Hypothalamus (tissue), 51 donors: Measurements from ENCODE around the gene KRTAP10-4.
"Not testable (repeated sequence)": the region's sequence is repeated elsewhere in the genome, so short reads cannot be mapped to it uniquely, and the experiment has no call there.

ENCODE experiments used
- DNase-seq, 51 donors: peaks; one replicate each; lab custom pipeline; 2025; lab: John Stamatoyannopoulos, UW

The KRTAP10-4 gene

GRCh38 chr21:44555200-44555875, 18.2 kb upstream of the KRTAP10-4 start:
- DNase-seq: no peak

- no peak for DNase-seq
Observed at GRCh38 chr21:44556879-44557278, 16.6 kb upstream of the KRTAP10-4 start.

DNA sequence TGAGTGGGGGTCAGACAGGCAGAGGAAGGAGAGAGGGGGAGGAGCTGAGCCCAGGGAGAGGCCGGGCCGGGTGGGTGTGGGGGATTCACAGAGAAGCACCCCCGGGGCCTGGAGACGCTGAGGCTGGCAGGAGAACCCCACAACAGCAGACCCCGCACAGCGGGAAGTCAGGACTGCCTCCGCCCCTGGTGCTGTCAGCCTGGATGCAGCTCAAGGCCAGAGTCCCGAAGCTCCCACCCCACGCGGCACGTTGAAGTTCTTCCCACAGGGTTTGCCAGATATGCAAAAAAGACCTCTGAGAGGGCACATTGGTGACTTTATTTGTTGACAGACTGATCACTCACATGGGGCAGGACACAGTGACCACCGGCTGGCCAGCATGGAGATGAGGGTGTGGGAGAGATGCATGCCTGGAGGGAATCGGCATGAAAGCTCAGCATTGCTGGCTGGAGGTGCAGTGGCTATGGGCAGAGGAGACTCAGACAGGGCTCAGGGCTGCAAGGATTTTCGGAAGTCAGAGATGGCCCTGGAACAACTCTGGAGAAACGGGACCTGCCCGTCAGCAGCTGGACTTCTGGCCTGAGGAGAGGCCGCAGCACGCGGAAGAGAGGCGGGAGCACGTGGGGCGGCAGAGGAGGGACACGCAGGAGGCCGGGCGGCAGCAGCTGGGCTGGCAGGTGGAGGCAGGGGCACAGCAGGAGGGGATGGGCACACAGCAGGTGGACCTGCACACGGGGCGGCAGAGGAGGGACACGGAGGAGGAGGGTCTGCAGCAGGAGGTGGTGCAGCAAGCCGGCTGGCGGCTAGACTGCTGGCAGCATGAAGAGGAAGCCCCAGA, 15.8 kb upstream of the KRTAP10-4 start:
- DNase-seq: no peak

DNA sequence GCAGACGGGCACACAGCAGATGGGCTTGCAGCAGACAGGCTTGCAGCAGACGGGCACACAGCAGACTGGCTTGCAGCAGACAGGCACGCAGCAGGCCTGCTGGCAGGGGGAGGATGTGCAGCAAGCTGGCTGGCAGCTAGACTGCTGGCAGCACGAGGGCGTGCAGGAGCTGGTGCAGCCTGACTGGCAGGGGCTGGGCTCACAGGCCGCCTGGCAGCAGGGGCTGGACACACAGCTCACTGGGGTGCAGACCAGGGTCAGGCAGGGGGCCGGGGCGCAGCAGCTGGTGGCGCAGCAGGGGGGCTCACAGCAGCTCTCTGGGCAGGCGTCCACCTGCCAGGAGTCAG, 15.2 kb upstream of the KRTAP10-4 start:
- DNase-seq: not testable (repeated sequence)

DNA sequence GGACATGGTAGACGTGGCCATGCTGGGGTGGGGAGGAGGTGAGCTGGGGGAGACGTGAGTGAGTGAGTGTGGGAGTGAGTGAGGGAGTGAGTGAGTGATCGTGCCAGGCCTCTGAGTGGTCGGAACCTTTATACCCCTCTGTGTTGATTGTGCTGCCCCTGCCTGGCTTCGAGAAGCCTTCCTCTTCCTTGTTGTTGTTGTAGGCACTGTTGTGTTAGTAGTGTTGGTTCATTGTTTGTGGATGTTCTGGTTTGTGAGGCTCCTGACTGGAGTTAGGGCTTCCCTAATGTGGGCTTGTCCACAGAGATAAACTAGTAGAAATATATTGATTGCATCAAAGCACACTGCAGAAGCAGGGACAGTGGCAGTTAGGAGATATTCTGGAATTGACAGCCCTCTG, 14.8 kb upstream of the KRTAP10-4 start, which contains the start of gene KRTAP10-3:
Gene KRTAP10-3, minus strand, starts transcription at position 101 of the 400 bp plus-strand sequence. Its CDS starts 80 bp downstream, at position 21.
- DNase-seq: no peak

DNA sequence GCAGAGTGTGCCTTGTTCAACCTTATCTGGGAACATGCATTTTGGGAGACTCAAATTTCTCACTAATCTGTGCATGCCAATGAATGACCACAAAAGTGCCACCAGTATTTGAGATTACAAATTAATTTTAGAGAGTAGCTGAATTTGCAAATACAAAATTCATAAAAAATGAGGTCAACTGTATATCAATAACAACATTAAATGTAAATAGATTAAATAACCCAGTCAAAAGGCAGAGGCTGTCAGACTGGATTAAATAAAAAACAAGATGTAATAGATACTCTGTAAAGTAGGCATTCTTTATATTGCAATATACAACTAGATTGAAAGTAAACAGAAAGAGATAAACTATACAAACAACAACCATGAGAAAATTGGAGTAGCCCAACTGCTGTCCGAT, 9.4 kb upstream of the KRTAP10-4 start:
- no peak for DNase-seq

DNA sequence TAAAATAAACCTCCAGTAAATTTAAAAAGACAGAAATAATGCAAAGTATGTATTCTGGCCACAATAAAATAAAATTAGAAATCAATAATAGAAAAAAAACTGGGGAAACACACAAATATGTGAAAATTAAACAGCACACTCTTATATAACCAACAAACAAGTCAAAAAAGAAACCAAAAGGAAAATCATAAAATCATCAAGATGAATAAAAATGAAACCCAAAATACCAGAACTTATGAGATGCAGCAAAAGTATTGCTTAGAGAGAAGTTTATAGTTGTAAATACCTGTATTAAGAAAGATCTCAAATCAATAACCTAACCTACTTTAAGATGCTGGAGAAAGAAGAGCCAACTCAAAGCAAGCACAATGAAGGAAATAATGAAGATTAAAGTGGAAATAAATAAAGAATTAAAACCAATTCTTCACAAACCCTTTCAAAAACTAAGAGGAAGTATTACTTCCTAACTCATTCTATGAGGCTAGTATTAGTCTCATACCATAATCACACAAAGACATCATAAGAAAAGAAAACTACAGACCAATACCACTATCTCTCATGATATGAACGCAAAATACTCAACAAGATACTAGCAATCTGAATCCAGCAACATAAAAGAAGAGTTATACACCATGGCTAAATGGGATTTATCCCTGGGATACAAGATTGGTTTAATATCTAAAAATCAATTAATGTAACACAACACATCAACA, 8.5 kb upstream of the KRTAP10-4 start:
- DNase-seq: no peak

DNA sequence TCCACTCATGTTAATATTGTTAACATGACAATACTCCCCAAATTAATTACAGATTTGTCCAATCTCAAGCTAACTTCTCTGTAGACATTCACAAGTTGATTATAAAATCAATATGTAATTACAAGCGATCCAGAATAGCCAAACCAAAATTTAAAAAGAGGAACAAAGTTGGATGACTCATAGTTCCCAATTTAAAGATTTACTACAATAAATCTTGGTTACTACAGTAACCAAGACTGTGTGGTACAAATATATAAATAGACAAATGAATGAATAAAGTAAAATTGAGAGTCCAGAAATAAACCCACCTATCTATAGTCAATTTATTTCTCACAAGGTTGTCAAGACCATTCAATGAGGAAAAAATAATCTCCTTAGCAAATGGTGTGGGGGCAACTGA, 7.1 kb upstream of the KRTAP10-4 start:
- DNase-seq: no peak

- DNase-seq: no peak
Observed at GRCh38 chr21:44567481-44568171, 5.9 kb upstream of the KRTAP10-4 start.

GRCh38 chr21:44568261-44568660, 5.3 kb upstream of the KRTAP10-4 start:
- DNase-seq: no peak

DNA sequence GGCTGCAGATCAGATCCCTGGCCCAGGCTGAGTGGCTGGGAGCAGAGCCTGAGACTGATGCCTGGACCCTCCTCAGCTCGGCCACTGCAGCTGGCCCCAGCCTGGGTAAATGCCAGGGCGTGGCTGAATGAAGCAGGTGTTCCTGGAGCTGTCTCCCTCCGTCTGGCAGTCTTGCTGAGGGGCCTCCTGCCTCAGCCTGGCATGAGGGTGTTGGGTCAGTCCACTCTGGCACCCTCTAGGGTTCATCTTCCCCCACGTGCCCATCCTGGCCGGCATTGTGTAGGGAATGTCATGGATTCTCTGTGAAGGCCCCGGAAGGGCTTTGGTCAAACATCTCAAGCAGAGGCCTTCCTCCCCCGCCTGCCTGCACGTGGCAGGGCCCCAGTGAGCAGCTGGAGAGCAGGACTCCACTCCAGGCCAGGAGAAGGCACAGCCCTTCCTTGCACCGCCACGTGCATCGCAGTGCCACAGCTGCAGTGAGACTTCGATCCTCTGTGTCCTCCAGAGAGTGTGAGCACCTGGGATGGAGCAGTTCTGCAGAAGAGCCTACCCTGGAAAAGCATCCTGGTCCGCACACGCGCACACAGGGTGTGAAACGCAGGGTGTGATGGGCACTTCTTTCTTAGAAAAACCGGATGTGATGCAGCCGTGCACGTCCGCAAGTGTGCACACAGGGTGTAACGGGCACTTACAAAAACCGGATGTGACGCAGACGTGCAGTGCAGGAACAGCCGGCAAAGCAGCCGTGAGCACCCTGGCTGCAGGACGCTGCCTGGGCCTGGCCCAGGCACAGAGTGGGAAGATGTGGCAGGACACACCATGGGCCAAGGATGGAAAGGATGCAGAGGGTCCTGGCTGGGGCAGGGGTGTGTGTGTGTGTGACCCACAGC, 4.6 kb upstream of the KRTAP10-4 start:
- DNase-seq: no peak

- DNase-seq: no peak
Observed at GRCh38 chr21:44569861-44570517, 3.5 kb upstream of the KRTAP10-4 start.

GRCh38 chr21:44571296-44571695, 2.2 kb upstream of the KRTAP10-4 start:
- no peak for DNase-seq

DNA sequence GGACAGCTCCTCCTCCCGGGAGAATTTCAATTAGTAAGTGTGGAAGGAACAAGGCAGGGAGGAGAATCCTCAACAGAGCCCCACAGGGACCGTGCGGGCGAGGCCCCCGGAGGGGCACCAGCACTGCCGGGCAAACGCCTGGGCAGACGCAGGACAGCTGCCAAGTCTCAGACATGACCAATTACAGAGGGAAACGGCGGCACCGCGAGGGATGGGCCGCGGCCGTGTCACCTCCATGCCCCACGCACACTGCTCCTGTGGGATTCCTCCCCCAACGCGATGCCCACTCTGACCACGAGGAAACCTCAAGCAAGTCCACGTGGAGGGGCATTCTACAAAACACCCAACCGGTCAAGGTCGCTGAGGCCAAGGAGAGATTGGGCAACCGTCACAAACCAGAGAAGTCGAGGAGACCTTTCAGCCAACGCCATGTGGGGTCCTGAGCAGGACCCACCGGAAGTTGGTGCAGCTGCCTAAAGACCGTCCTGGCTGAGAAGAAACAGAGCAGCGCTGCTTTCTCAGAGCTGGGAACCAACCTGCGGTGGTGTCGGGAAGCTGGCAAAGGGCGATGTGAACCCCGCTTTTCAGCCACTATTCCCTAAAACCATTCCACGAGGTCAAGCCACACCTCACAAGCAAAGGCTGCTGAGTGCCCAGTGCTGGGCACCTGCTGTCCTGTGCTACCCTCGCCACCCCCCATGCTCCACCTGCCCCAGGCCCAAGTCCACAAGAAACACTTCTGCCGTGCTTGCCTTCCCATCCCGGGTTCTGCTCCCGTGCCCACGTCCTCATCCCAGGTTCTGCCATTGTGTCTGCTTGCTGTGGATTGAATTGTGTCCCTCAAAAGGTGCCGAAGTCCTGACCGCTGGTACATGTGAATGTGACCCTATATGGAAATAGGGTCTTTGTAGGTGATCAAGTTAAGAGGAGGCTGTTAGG, 1.4 kb upstream of the KRTAP10-4 start:
- no peak for DNase-seq

GRCh38 chr21:44572959-44573583, 458 bp upstream of the KRTAP10-4 start:
- DNase-seq: no peak

DNA sequence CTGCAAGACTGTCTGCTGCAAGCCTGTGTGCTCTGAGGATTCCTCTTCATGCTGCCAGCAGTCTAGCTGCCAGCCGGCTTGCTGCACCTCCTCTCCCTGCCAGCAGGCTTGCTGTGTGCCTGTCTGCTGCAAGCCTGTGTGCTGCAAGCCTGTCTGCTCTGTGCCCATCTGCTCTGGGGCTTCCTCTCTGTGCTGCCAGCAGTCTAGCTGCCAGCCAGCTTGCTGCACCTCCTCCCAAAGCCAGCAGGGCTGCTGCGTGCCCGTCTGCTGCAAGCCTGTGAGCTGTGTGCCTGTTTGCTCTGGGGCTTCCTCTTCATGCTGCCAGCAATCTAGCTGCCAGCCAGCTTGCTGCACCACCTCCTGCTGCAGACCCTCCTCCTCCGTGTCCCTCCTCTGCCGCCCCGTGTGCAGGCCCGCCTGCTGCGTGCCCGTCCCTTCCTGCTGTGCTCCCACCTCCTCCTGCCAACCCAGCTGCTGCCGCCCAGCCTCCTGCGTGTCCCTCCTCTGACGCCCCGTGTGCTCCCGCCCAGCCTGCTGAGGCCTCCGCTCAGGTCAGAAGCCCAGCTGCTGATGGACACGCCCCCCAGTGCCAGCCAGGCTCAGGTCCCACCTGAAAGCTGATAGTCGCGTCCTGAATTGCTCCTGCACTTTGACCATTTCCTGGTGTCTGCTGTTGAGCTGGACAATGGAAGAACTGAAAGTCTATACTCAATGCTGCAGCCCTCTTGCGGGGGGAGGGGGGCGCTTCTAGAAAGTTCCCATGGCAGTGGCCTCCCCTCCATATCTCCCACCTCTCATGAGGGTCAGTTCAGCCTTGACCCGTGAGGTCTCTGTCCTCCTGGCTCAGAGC, 1.2 kb downstream of the KRTAP10-4 start:
- DNase-seq: no peak
